Measurements from ENCODE around the gene CNTN4.

GRCh38 chr3:2300938-2301337, 202.3 kb downstream of the CNTN4 start:
- TF ChIP-seq POLR2AphosphoS5 (IDR thresholded peaks at IDR 0.05; ENCODE audit: borderline replicate concordance, low read depth, low read length) (no peak), EZH2 (IDR thresholded peaks at IDR 0.05) (no peak)

Data from SK-N-MC (cell line).